Cardiac fibroblast (primary cell): Measurements from ENCODE around the gene PIAS4.

ENCODE experiments used
- DNase-seq, 2 donors: peaks; one replicate each; pipeline versions ENCODE4 v3.0.0 to v3.0.0-alpha.2; 2010; ENCODE audit warnings: low read depth in 2 of 2
- H3K4me3 ChIP-seq, 2 donors: replicated peaks in 1 of 2; 1 replicate in 1 of 2; 2 replicates in 1 of 2; pipeline ENCODE4 v1.5.1; 2011; ENCODE audit warnings: low read depth in 2 of 2, low read length in 2 of 2, mild to moderate bottlenecking in 2 of 2, moderate library complexity in 1 of 2
- CTCF ChIP-seq: IDR thresholded peaks from one replicate; pipeline ENCODE4 v1.5.1; 2011; ENCODE audit warnings: low read depth, mild to moderate bottlenecking, low read length, inconsistent platforms

Gene PIAS4

GRCh38 chr19:4046946-4047683 is 39.6 kb downstream of the PIAS4 start:
- H3K4me3 ChIP-seq: no peak overlapping the region
- no peak for TF ChIP-seq CTCF
- DNase-seq: no peak

GRCh38 chr19:4049432-4049831 is 41.9 kb downstream of the PIAS4 start:
- H3K4me3 ChIP-seq: no peak overlapping the region
- no peak for TF ChIP-seq CTCF
- DNase-seq: no peak

- TF ChIP-seq CTCF: no peak
- no peak overlapping the region for H3K4me3 ChIP-seq
- DNase-seq: peak in 1 of 2 donors; percentile 69
Measured at GRCh38 chr19:4051175-4052101, 43.9 kb downstream of the PIAS4 start.

DNA sequence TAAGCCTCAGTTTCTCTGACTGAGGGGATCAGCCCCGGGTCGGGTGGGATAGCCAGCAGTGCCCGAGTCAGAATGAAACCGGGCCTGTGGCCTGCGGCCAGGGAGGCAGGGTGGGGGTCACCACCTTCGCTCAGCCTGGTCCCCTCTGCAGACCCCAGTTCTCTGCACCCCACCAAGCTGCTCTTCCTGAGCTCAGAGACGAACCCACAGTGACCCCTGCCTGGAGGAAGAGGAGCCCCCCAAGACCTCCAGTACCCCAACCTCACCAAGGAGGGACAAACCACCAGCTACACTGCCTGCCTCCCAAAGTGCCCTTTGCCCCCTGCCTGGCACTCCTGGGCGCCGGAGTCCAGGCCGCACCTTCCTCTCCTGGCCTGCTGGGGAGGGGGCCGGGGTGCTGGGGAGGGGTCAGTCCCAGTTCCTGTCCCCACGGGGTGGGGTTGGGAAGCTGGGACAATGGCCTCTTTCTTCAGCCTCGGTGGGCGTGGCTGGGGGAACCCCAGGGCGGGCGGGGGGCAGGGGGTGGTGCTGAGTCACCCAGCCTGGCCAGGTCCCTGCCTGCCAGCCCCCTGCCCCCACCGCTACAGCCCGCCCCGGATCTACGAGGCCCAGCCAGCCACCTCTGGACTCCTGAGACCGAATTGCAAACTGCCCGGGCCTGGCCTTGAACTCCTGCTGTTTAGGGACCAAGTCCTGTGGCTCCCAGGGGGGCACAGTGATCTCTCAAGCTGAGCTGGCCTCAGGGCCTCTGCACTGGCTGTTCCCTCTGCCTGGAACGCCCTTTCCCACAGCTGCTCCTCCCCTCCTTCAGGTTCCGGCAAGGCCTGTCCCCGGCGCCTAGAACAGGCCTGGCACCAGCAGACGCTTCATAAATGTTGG is 44.8 kb downstream of the PIAS4 start:
- peak overlapping the region in 1 of 2 donors; percentile 2 for H3K4me3 ChIP-seq
- peak in 1 of 2 donors; percentile 68 for DNase-seq
- no peak for TF ChIP-seq CTCF

DNA sequence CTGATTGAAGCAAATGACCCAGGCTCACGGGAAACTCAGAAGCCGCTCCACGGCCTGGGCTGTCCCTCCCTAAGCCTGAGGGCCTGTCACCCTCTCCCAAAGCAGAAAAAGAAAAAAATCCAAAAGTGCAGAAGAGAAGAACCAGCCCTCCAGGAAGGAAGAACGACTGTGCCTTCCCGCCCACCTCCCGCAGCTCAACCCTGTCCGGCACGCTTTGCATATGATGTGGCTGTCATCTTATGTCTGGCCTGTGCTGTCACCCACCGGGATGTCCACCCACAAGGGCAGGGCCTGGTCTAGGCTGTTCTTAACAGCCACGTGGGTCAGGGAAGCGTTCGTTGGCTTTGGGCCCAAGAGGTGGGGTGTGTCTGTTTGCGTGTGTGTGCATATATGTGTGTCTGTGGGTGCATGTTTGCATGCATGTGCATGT is 45.5 kb downstream of the PIAS4 start:
- TF ChIP-seq CTCF: no peak
- peak in 1 of 2 donors; percentile 43 for DNase-seq

More for the DNA sequence above, 45.5 kb downstream of the PIAS4 start:
- peak overlapping the region in 1 of 2 donors; percentile 2 for H3K4me3 ChIP-seq
